GM13976 (cell line): ENCODE measurements around the gene TSPAN3.

Experiments
- DNase-seq: peaks from one replicate; pipeline ENCODE4 v3.0.0; 2012; ENCODE audit warnings: low spot score
- in situ Hi-C: fragments of 300-500 bp; cut with MboI; formaldehyde crosslinking; loops from one replicate; pipeline ENCODE4 v1.12.0; 2022; ENCODE audit warnings: low sequenced_read_pairs, mixed read lengths, inconsistent platforms; ENCODE audit not compliant: unreplicated experiment
- TF ChIP-seq, protein P1 (sequence below): IDR thresholded peaks from 2 replicates; pipeline ENCODE4 v1.5.1; 2012; ENCODE audit warnings: borderline replicate concordance, mild to moderate bottlenecking; ENCODE audit not compliant: insufficient read depth; ENCODE audit errors: extremely low read depth, missing control alignments, control extremely low read depth

The TSPAN3 gene

DNA sequence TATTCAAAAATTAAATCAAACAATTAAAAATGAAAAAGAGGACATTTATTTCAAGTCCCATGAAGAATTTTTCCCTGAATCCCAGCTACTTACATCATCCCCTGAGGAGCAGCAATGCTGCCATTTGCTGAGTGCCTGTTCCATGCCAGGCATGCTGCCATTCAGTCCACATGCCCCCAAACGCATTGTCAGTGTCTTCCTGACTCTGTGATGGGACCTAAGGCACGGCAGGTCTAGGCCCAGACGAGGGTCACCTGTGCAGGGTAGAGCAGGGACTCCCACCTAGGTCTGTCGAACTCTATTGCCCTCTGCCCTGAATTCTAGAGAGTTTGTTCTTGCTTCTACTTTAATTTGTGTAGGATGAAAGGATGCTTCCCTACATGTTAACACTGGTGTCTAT is 68.9 kb downstream of the TSPAN3 start:
- DNase-seq, result no peak
- TF ChIP-seq, protein P1, sequence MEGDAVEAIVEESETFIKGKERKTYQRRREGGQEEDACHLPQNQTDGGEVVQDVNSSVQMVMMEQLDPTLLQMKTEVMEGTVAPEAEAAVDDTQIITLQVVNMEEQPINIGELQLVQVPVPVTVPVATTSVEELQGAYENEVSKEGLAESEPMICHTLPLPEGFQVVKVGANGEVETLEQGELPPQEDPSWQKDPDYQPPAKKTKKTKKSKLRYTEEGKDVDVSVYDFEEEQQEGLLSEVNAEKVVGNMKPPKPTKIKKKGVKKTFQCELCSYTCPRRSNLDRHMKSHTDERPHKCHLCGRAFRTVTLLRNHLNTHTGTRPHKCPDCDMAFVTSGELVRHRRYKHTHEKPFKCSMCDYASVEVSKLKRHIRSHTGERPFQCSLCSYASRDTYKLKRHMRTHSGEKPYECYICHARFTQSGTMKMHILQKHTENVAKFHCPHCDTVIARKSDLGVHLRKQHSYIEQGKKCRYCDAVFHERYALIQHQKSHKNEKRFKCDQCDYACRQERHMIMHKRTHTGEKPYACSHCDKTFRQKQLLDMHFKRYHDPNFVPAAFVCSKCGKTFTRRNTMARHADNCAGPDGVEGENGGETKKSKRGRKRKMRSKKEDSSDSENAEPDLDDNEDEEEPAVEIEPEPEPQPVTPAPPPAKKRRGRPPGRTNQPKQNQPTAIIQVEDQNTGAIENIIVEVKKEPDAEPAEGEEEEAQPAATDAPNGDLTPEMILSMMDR, result no peak
- in situ Hi-C loops, result no loop called here

DNA sequence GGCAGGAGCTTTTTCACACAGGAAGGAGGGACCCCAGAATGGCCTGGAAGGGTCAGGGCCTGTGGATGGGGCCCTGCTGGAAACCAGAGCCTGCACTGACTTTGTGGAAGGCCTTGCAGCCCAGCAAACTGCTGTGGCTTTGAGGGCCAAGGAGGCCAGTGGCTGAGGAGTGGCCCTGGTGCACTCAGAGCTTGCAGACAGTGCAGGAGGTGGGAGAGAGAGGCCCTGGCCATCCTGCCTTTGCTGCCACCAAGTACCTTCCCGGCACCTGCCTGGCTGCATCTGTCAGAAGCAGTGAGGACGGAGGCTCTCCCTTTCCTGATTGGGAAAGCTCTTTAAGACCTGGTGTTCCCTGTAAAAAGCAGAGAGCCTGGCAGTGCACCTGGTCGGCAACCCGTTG is 69.6 kb downstream of the TSPAN3 start:
- no peak for DNase-seq
- TF ChIP-seq, protein P1, result no peak
- in situ Hi-C loops, result no loop called here

DNA sequence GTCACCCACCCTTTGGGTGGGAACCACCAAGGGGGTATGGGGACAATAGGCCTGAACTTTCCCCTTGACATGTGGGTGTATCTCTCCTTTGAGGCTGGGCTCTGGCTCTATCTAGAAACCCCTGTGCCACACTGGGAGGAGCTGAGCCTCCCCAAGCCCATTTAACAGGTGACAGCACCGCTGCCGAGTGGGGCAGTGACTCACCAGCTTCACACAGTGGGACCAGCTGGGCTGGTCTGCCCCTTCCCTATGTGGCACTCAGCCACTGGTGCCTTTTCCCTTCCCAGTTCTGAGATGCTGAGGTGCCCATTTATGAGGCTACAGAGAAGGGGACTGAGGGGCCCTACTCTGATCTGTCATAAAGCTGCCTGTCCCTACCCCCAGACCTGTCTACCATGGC is 70.9 kb downstream of the TSPAN3 start:
- TF ChIP-seq, protein P1, result no peak
- in situ Hi-C loops, result no loop called here
- DNase-seq, result no peak

GRCh38 chr15:76998663-76999285 is 72.1 kb downstream of the TSPAN3 start:
- in situ Hi-C loops, result no loop called here
- no peak for DNase-seq
- TF ChIP-seq, protein P1, result no peak

GRCh38 chr15:76996526-76997401 is 74.1 kb downstream of the TSPAN3 start:
- TF ChIP-seq, protein P1, result no peak
- DNase-seq, result no peak
- in situ Hi-C loops, result no loop called here

- TF ChIP-seq, protein P1, result no peak
- in situ Hi-C loops, result no loop called here
- no peak for DNase-seq
Measured at GRCh38 chr15:76996076-76996525, 74.8 kb downstream of the TSPAN3 start.
